ENCODE results near the gene AATK.
A peak's percentile ranks its signal among the peaks of the same experiment; 100 is the strongest.

Gene AATK

GRCh38 chr17:81166033-81166492, at the start of gene AATK:
Gene AATK (minus strand): TSS chr17:81166221. CDS start chr17:81165992, 229 bp downstream.
- peak; percentile 45 for DNase-seq

GRCh38 chr17:81213978-81214377, 48.0 kb upstream of the AATK start:
- DNase-seq, result no peak

GRCh38 chr17:81212365-81212764, 46.3 kb upstream of the AATK start:
- no peak for DNase-seq

- no peak for DNase-seq
Measured at GRCh38 chr17:81210868-81211267, 44.8 kb upstream of the AATK start.

- no peak for DNase-seq
Measured at GRCh38 chr17:81210466-81210865, 44.4 kb upstream of the AATK start.

GRCh38 chr17:81209141-81209540, 43.1 kb upstream of the AATK start:
- no peak for DNase-seq

GRCh38 chr17:81208651-81209050, 42.6 kb upstream of the AATK start:
- DNase-seq, result no peak

GRCh38 chr17:81207610-81208581, 41.9 kb upstream of the AATK start:
- DNase-seq, result no peak

GRCh38 chr17:81206657-81207056, 40.6 kb upstream of the AATK start:
- no peak for DNase-seq

GRCh38 chr17:81206166-81206565, 40.1 kb upstream of the AATK start:
- no peak for DNase-seq

- DNase-seq, result no peak
Measured at GRCh38 chr17:81204578-81204977, 38.6 kb upstream of the AATK start.

- no peak for DNase-seq
Measured at GRCh38 chr17:81203136-81203535, 37.1 kb upstream of the AATK start.

- DNase-seq, result no peak
Measured at GRCh38 chr17:81202318-81202717, 36.3 kb upstream of the AATK start.

GRCh38 chr17:81200695-81201580, 34.9 kb upstream of the AATK start:
- DNase-seq, result no peak

- DNase-seq, result no peak
Measured at GRCh38 chr17:81200201-81200600, 34.2 kb upstream of the AATK start.

GRCh38 chr17:81199482-81199830, 33.4 kb upstream of the AATK start:
- no peak for DNase-seq

- no peak for DNase-seq
Measured at GRCh38 chr17:81198826-81199481, 32.9 kb upstream of the AATK start.

GRCh38 chr17:81197831-81198490, 31.9 kb upstream of the AATK start:
- DNase-seq, result no peak

GRCh38 chr17:81197409-81197795, 31.4 kb upstream of the AATK start:
- DNase-seq, result no peak

- DNase-seq, result no peak
Measured at GRCh38 chr17:81196505-81197408, 30.7 kb upstream of the AATK start.

- no peak for DNase-seq
Measured at GRCh38 chr17:81195941-81196495, 30.0 kb upstream of the AATK start.

Data from left hindlimb (tissue), 1 donor.